ENCODE measurements around the gene ALAS1.

The ALAS1 gene

GRCh38 chr3:52181543-52181942, 16.4 kb upstream of the ALAS1 start:
- in situ Hi-C loops (cut with HindIII; ENCODE audit: low pct_ligation_motif_present, low sequenced_read_pairs): no loop called here
- Histone ChIP-seq H3K4me3 (ENCODE audit: low read depth, low read length) (no peak overlapping the region), H3K27ac (no peak overlapping the region), H3K27me3 (replicated peaks) (no peaks in the 10 kb centered on the region), H3K36me3 (replicated peaks) (no peaks in the 10 kb centered on the region)
- no peak for TF ChIP-seq CTCF (IDR thresholded peaks at IDR 0.05; ENCODE audit: low read depth, low read length, missing control alignments)
- DNase-seq: no peak

GRCh38 chr3:52182196-52182595, 15.8 kb upstream of the ALAS1 start:
- H3K27me3 ChIP-seq (replicated peaks): no peaks in the 10 kb centered on the region
- in situ Hi-C loops (cut with HindIII; ENCODE audit: low pct_ligation_motif_present, low sequenced_read_pairs): no loop called here
- H3K4me3 ChIP-seq (ENCODE audit: low read depth, low read length): no peak overlapping the region
- DNase-seq: no peak
- no peak overlapping the region for H3K27ac ChIP-seq
- H3K36me3 ChIP-seq (replicated peaks): no peaks in the 10 kb centered on the region
- TF ChIP-seq CTCF (IDR thresholded peaks at IDR 0.05; ENCODE audit: low read depth, low read length, missing control alignments): no peak

- H3K36me3 ChIP-seq (replicated peaks): no peaks in the 10 kb centered on the region
- in situ Hi-C loops (cut with HindIII; ENCODE audit: low pct_ligation_motif_present, low sequenced_read_pairs): no loop called here
- DNase-seq: no peak
- TF ChIP-seq CTCF (IDR thresholded peaks at IDR 0.05; ENCODE audit: low read depth, low read length, missing control alignments): no peak
- no peak overlapping the region for H3K4me3 ChIP-seq (ENCODE audit: low read depth, low read length)
- no peaks in the 10 kb centered on the region for H3K27me3 ChIP-seq (replicated peaks)
- no peak overlapping the region for H3K27ac ChIP-seq
These were observed 15.3 kb upstream of the ALAS1 start for GRCh38 chr3:52182691-52183090.

- Histone ChIP-seq H3K4me3 (ENCODE audit: low read depth, low read length) (no peak overlapping the region), H3K27ac (no peak overlapping the region), H3K27me3 (replicated peaks) (no peaks in the 10 kb centered on the region), H3K36me3 (replicated peaks) (no peaks in the 10 kb centered on the region)
- in situ Hi-C loops (cut with HindIII; ENCODE audit: low pct_ligation_motif_present, low sequenced_read_pairs): no loop called here
- no peak for DNase-seq
- TF ChIP-seq CTCF (IDR thresholded peaks at IDR 0.05; ENCODE audit: low read depth, low read length, missing control alignments): no peak
These were observed 14.0 kb upstream of the ALAS1 start for GRCh38 chr3:52183786-52184445.

DNA sequence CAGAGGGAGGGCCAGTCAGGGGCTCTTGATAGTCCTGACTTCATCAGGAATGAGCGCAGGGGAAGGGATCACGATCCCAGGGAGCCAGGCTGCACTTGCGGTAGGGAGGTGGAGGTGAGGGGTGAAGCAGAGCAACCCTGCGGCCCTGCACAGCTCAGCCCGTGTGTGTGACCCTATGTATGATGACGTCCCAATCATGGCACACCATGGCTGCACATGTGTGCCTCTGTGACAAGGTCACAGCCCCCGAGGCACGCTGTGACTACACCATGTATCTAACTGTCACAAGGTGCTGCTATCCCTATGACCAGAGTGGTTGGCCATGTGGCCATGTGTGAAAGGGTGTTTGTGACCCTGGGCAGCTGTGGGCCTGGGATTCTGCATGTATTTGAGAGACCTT, 13.3 kb upstream of the ALAS1 start:
- Histone ChIP-seq H3K27me3 (replicated peaks) (no peaks in the 10 kb centered on the region), H3K27ac (no peak overlapping the region), H3K36me3 (replicated peaks) (no peaks in the 10 kb centered on the region), H3K4me3 (ENCODE audit: low read depth, low read length) (no peak overlapping the region)
- no peak for DNase-seq
- in situ Hi-C loops (cut with HindIII; ENCODE audit: low pct_ligation_motif_present, low sequenced_read_pairs): no loop called here
- no peak for TF ChIP-seq CTCF (IDR thresholded peaks at IDR 0.05; ENCODE audit: low read depth, low read length, missing control alignments)

DNA sequence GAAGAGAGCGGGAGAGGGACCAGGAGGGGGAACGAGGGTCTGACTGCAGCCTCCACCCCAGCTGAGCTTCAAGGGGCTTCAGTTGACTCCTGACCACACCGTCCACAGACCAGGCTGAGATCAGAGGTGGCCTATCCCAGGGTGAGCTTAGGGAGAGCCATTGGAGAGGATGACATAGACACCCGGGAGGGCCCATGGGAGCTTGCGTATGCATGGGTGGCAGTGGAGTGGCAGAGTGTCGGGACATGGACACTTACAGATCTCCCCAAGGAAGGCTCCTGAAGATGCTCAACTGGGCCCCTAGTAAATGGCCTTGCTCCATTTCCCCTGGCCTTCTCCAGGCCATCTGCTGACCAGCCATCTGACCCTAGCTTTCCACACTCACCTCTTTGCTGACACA, 12.6 kb upstream of the ALAS1 start:
- TF ChIP-seq CTCF (IDR thresholded peaks at IDR 0.05; ENCODE audit: low read depth, low read length, missing control alignments): no peak
- no peaks in the 10 kb centered on the region for H3K27me3 ChIP-seq (replicated peaks)

More for the DNA sequence above, 12.6 kb upstream of the ALAS1 start:
- no peaks in the 10 kb centered on the region for H3K36me3 ChIP-seq (replicated peaks)
- H3K4me3 ChIP-seq (ENCODE audit: low read depth, low read length): no peak overlapping the region
- no peak for DNase-seq
- in situ Hi-C loops (cut with HindIII; ENCODE audit: low pct_ligation_motif_present, low sequenced_read_pairs): no loop called here
- H3K27ac ChIP-seq: no peak overlapping the region

Measured in brain microvascular endothelial cell (primary cell).